GM19035 (cell line): ENCODE results near the gene STRIP2.
"Not testable (repeated sequence)": the region's sequence is repeated elsewhere in the genome, so short reads cannot be mapped to it uniquely, and the experiment has no call there.

ENCODE experiments used
- ATAC-seq: cut with Tn5 transposase; IDR thresholded peaks from one replicate; pipeline ENCODE4 v1.9.1; 2021; ENCODE audit not compliant: unreplicated experiment

The STRIP2 gene, protein sequence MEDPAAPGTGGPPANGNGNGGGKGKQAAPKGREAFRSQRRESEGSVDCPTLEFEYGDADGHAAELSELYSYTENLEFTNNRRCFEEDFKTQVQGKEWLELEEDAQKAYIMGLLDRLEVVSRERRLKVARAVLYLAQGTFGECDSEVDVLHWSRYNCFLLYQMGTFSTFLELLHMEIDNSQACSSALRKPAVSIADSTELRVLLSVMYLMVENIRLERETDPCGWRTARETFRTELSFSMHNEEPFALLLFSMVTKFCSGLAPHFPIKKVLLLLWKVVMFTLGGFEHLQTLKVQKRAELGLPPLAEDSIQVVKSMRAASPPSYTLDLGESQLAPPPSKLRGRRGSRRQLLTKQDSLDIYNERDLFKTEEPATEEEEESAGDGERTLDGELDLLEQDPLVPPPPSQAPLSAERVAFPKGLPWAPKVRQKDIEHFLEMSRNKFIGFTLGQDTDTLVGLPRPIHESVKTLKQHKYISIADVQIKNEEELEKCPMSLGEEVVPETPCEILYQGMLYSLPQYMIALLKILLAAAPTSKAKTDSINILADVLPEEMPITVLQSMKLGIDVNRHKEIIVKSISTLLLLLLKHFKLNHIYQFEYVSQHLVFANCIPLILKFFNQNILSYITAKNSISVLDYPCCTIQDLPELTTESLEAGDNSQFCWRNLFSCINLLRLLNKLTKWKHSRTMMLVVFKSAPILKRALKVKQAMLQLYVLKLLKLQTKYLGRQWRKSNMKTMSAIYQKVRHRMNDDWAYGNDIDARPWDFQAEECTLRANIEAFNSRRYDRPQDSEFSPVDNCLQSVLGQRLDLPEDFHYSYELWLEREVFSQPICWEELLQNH

GRCh38 chr7:129433847-129434674 is at the start of gene STRIP2:
TSS of gene STRIP2 (plus strand) at chr7:129434432. CDS start at chr7:129434473, 41 bp downstream.
- peak; percentile 98 for ATAC-seq

DNA sequence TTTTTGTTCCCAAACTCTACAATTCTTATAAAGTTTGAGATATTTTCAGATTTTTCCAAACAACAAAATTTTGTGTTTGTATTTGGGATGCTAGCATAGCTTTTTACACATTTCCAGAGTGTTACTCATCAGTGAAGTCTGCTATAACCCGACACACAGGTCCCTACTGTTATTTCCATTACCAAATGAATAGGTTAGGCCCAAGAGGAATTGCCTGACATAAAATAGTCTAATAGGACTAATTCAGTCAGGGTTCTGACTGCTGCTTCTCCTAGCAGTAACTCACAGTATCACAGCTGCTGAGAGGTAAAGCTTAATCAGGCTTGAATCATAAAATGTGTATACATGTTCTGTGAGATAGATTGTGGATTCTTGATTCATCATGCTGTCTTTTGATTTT is 49.1 kb upstream of the STRIP2 start:
- no peak for ATAC-seq

- ATAC-seq: no peak
These were observed 48.6 kb upstream of the STRIP2 start for GRCh38 chr7:129385598-129385997.

GRCh38 chr7:129386506-129386905 is 47.7 kb upstream of the STRIP2 start:
- no peak for ATAC-seq

DNA sequence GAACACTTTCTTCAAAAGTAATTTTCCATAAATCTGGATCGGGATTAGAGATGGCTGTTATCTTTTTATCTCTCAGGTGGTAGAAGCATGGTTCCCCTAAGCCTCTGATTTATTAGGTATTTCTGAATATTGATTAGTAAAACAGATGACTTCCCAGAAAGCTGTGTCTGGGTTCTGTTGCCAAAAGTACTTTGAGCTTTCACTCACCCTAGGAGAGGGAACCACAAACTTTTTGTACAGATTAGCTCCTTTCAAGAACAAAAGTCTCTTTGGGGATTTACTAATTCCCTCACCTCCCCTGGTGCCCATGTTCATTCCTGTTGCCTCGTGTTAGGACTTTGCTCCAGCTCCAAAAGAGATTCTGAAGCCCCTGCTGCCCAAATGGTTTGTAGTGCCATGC is 46.7 kb upstream of the STRIP2 start:
- ATAC-seq: no peak

- ATAC-seq: no peak
These were observed 45.7 kb upstream of the STRIP2 start for GRCh38 chr7:129388333-129389098.

GRCh38 chr7:129389829-129390228 is 44.4 kb upstream of the STRIP2 start:
- no peak for ATAC-seq

DNA sequence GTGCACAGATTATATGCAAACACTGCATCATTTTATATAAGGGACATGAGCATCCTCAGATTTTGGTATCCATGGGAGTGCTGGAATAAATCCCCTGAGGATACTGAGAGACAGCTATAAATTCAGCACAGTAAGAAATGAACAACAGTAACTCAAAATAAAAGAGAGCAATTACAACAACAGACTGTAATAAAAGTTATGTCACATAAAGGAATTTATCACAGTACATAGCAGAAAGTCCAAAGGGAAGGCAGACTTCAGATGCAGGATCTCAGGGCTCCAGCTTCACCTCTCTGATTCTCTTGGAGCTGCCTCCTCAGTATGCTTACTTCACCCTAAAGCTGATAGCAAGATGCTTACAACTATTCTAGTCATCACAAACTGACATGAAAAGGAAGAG is 43.9 kb upstream of the STRIP2 start:
- ATAC-seq: no peak

- ATAC-seq: no peak
These were observed 42.6 kb upstream of the STRIP2 start for GRCh38 chr7:129391546-129392171.

- ATAC-seq: no peak
These were observed 41.0 kb upstream of the STRIP2 start for GRCh38 chr7:129393255-129393654.

DNA sequence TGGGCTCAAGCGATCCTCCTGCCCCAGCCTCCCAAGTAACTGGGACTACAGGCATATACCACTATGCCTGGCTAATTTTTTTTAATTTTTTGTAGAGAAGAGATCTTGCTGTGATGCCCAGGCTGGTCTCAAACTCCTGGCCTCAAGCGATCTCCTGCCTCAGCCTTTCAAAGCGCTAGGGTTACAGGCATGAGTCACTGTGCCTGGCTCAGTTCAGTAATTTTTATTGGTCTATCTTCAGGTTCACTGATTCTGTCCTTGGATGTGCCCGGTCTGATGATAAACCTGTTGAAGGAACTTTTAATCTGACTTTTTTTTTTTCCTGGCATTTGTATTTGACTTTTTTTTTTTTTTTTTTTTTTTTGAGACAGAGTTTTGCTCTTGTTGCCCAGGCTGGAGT is 40.1 kb upstream of the STRIP2 start:
- ATAC-seq: no peak

DNA sequence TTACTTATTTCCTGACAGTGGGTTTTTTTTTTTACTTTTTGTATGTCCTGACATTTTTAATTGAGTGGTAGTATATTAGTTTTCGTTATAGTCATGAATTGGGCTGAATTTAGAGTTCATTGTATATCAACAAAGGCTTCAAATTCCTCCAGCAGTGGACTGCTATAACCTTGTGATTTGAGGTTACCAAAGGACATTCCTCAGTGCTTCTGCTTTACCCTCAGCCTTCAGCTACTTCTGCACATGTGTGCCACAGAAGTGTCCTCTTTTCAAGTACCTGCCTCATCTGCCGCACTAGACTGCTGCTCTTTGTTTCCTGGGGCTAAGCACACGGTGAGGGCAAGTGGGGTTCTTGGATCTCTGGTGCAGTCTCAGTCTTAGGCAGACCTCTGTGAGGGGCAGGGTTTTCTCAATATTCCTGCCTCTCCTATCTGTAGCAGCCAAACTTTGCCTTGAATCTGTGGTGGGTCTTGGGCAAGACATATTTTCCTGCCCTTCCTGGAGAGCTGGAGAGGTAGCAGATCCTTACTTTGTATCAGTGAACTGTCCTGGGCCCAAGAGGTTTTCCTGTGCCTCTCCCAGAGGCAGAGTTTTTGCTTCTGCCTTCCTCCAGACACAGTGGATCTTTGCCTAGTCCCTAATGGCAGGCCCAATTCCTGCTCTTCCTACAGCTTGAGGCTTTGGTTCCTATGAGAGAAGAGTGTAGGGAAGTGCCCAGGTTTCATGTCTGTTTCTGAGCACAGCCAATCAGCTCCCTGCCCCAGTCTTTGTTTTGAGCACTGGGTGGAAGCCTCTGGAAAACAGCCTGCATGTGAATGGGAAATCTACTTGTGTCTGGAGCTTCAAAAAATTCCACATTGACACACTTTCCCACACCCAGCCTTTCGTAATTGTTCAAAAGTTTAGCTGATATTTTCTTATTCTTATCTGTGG is 39.0 kb upstream of the STRIP2 start:
- ATAC-seq: no peak

DNA sequence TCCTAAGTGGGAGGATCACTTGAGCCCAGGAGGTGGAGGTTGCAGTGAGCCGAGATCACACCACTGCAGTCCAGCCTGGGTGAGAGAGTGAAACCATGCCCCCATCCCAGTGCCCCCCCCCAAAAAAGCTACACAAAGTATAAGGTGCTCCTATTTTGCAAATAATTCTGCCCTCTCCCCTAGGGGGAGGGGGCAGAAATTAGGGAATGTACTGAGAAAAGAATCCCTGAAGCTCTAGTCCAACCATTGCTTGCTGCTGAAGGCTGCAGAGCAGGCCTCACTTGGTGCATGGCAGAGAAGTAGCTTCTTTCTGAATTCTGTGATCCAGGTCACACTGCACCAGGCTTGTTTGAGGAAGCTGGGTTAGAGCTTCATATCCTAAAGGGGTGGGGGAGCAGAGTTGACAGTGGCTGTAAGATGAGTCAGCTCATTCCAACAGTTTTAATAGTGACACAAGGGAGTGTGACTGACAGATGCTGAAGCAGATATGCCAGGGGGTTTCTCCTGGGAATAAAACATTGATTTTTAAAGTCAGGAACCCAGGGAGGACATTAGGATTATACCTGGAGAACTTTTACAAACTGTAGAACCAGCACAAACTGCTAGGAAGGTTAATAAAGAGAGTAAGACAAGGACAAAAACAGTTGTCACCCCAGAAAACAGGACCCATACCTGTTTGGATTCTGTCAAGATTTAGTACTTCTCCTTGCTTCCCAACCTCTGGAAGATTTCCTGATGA is 32.8 kb upstream of the STRIP2 start:
- ATAC-seq: no peak

- no peak for ATAC-seq
These were observed 32.0 kb upstream of the STRIP2 start for GRCh38 chr7:129401967-129402860.

GRCh38 chr7:129405527-129405926 is 28.7 kb upstream of the STRIP2 start:
- no peak for ATAC-seq

- ATAC-seq: not testable (repeated sequence)
These were observed 24.0 kb upstream of the STRIP2 start for GRCh38 chr7:129410238-129410637.

- ATAC-seq: no peak
These were observed 21.7 kb upstream of the STRIP2 start for GRCh38 chr7:129412501-129412900.
